Parathyroid adenoma (tissue), 2 donors: ENCODE data around the gene PPEF2.

ENCODE experiments used
- H2AFZ ChIP-seq: fragments of 300-600 bp; sonication (generic); one replicate; pipeline ENCODE4 v1.7.0; 2017; ENCODE audit warnings: antibody characterized with exemption, mild to moderate bottlenecking
- H3K27ac ChIP-seq: fragments of 300-600 bp; sonication (generic); one replicate; pipeline ENCODE4 v1.7.0; 2017
- H3K27me3 ChIP-seq: fragments of 300-600 bp; sonication (generic); one replicate; pipeline ENCODE4 v1.7.0; 2017; ENCODE audit warnings: low read length; ENCODE audit not compliant: control insufficient read depth, insufficient read depth
- H3K36me3 ChIP-seq: fragments of 300-600 bp; sonication (generic); one replicate; pipeline ENCODE4 v1.7.0; 2017; ENCODE audit warnings: low read length; ENCODE audit not compliant: control insufficient read depth, insufficient read depth
- H3K4me1 ChIP-seq: fragments of 300-600 bp; sonication (generic); one replicate; pipeline ENCODE4 v1.7.0; 2017; ENCODE audit warnings: control low read depth
- H3K4me2 ChIP-seq: fragments of 300-600 bp; sonication (generic); one replicate; pipeline ENCODE4 v1.7.0; 2017; ENCODE audit warnings: low read length
- H3K4me3 ChIP-seq: fragments of 300-600 bp; sonication (generic); one replicate; pipeline ENCODE4 v1.7.0; 2017; ENCODE audit warnings: low read depth, low read length
- H3K79me2 ChIP-seq: fragments of 300-600 bp; sonication (generic); one replicate; pipeline ENCODE4 v1.7.0; 2017; ENCODE audit warnings: control low read depth
- H3K9ac ChIP-seq: fragments of 300-600 bp; sonication (generic); one replicate; pipeline ENCODE4 v1.7.0; 2017; ENCODE audit warnings: mild to moderate bottlenecking
- H3K9me3 ChIP-seq: fragments of 300-600 bp; sonication (generic); one replicate; pipeline ENCODE4 v1.7.0; 2017; ENCODE audit warnings: low read length; ENCODE audit not compliant: control insufficient read depth
- TF ChIP-seq, protein P1 (sequence below): fragments of 300-600 bp; sonication (generic); IDR thresholded peaks from one replicate; pipeline ENCODE4 v1.7.0; 2017; ENCODE audit warnings: antibody characterized with exemption, mild to moderate bottlenecking
- donor health status: primary hyperparathyroidism.

Gene PPEF2, protein sequence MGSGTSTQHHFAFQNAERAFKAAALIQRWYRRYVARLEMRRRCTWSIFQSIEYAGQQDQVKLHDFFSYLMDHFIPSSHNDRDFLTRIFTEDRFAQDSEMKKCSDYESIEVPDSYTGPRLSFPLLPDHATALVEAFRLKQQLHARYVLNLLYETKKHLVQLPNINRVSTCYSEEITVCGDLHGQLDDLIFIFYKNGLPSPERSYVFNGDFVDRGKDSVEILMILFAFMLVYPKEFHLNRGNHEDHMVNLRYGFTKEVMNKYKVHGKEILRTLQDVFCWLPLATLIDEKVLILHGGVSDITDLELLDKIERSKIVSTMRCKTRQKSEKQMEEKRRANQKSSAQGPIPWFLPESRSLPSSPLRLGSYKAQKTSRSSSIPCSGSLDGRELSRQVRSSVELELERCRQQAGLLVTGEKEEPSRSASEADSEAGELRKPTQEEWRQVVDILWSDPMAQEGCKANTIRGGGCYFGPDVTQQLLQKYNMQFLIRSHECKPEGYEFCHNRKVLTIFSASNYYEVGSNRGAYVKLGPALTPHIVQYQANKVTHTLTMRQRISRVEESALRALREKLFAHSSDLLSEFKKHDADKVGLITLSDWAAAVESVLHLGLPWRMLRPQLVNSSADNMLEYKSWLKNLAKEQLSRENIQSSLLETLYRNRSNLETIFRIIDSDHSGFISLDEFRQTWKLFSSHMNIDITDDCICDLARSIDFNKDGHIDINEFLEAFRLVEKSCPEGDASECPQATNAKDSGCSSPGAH

DNA sequence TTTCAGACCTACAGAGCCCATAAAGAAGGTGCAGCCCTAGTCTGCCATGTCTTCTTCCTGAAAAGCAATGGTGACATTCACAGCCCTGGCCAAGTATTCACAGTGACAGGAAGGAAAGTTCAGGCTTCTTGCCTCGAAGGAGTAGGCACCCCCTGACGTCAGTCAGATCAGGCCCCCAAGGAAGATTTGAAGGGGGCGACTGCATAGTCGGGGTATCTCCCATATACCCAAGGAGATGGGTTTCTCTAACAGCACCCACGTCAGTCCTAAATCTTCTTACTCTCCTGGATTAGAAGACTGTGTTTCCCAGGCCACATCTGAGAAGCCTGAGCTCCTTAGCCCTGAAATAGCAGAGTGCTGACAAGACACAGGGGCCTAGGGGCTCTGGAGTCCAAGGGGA is at the start of gene PPEF2:
PPEF2 (minus strand) TSS at position 101 of the 400 bp plus-strand sequence. CDS start 6,127 bp downstream, outside the sequence.
- no peak within 1 kb of the TSS for H3K4me2 ChIP-seq
- no peaks in the 10 kb centered on the region for H3K27me3 ChIP-seq
- no peak within 1 kb of the TSS for H3K9ac ChIP-seq
- no peak within 1 kb of the TSS for H2AFZ ChIP-seq
- H3K4me1 ChIP-seq, result no peaks in the 10 kb centered on the region
- no peak within 1 kb of the TSS for H3K27ac ChIP-seq
- TF ChIP-seq, protein P1, sequence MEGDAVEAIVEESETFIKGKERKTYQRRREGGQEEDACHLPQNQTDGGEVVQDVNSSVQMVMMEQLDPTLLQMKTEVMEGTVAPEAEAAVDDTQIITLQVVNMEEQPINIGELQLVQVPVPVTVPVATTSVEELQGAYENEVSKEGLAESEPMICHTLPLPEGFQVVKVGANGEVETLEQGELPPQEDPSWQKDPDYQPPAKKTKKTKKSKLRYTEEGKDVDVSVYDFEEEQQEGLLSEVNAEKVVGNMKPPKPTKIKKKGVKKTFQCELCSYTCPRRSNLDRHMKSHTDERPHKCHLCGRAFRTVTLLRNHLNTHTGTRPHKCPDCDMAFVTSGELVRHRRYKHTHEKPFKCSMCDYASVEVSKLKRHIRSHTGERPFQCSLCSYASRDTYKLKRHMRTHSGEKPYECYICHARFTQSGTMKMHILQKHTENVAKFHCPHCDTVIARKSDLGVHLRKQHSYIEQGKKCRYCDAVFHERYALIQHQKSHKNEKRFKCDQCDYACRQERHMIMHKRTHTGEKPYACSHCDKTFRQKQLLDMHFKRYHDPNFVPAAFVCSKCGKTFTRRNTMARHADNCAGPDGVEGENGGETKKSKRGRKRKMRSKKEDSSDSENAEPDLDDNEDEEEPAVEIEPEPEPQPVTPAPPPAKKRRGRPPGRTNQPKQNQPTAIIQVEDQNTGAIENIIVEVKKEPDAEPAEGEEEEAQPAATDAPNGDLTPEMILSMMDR, result no peak
- H3K4me3 ChIP-seq, result no peak within 1 kb of the TSS
- H3K79me2 ChIP-seq, result no peaks in the 10 kb centered on the region
- H3K36me3 ChIP-seq, result no peaks in the 10 kb centered on the region
- no peaks in the 10 kb centered on the region for H3K9me3 ChIP-seq

DNA sequence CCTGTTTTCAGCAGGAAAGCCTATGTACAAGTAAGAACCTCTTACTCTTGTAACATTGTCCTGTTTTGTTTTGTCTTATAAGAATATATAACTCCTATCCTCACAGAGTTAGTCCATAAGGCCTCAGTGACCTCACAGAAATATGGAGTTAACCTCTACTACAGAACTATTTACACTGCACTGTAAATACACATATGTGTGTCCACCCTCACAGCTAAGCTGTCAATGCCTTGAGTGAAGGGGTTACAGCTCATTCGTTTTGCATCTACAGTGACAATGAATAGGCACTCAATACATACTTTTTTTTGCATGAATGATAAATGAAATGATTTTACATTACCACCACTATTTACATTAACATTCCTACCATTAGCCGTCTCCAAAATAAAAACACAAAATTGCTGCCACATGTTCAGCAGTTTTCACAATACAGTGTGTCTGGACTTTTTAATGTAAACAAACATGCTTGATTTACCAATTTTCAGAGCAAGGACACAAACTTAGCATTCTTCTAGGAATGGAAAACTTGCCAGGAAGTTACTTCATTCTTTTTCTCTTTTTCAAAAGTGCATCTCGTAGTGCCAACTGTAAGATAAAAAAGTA is 48.1 kb upstream of the PPEF2 start:
- Histone ChIP-seq H3K9ac (no peak overlapping the region), H2AFZ (no peak overlapping the region), H3K4me2 (no peak overlapping the region), H3K79me2 (no peaks in the 10 kb centered on the region), H3K9me3 (no peaks in the 10 kb centered on the region), H3K27me3 (no peaks in the 10 kb centered on the region), H3K4me1 (no peaks in the 10 kb centered on the region), H3K27ac (no peak overlapping the region), H3K36me3 (no peaks in the 10 kb centered on the region), H3K4me3 (no peak overlapping the region)
- TF ChIP-seq, protein P1, result no peak

DNA sequence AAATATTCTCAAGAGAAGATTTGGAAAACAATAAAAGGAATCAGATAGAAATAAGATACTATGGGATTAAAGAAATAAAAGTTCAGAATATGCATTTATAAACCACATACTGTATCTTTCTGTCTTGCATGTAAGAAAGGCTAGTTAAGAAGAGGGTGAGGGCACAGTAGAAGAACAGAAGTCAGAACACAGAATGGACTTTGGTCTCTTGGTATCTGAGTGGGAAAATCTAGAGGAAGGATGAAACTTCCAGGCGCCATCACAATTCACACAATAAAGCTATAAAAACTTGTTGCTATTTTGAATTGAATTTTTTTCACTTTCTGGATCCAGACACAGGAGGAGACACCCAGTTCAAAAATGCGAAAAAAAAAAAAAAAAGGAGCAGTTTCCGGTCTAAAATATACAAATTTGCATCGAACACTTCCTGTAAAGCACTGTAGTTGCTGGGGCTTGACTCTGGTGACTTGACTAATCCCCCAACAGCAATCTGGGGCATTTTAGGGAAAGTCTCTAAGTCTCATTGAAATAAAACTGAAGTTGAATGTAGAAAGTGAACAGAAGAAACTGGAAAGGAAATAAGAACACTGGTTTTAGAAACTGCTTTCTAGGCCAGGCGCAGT is 46.7 kb upstream of the PPEF2 start:
- Histone ChIP-seq H3K4me2 (no peak overlapping the region), H2AFZ (no peak overlapping the region), H3K36me3 (no peaks in the 10 kb centered on the region), H3K4me3 (no peak overlapping the region), H3K9me3 (no peaks in the 10 kb centered on the region), H3K79me2 (no peaks in the 10 kb centered on the region), H3K27me3 (no peaks in the 10 kb centered on the region), H3K27ac (no peak overlapping the region), H3K9ac (no peak overlapping the region), H3K4me1 (no peaks in the 10 kb centered on the region)
- TF ChIP-seq, protein P1, result no peak

DNA sequence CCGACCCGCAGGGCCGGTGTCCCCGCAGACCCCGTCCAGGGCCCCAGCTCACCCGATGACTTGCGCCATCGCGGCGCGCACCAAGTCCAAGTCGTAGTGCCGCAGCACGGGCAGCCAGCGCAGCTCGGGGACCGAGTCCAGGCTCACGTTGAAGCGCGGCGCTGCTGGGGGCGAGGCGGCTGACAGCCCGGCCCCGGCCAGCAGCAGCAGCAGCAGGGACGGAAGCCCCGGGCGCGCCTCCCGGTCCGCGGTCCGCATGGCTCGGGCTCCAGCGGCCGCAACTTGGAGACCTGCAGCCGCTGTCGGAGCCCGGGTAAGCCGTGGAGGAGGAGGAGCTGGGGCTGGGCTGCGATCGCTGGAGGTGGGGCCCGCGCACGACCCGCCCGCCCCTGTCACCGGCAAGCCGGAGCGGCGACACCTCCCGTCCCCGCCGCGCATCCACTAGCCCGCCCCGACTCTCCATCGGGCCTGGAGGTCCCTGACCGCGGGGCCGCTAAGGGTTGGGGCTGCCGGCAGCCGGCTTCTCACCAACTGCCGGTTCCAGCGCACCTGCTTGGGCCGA is 38.5 kb upstream of the PPEF2 start, which contains the start of gene NAAA:
NAAA (minus strand) TSS at position 322 of the 562 bp plus-strand sequence; CDS start at position 258, 64 bp downstream.
- Histone ChIP-seq H3K9me3 (no peaks in the 10 kb centered on the region), H3K4me3 (peak within 1 kb of the TSS; percentile 76), H2AFZ (peak within 1 kb of the TSS; percentile 80), H3K36me3 (no peaks in the 10 kb centered on the region), H3K79me2 (no peaks in the 10 kb centered on the region), H3K27me3 (no peaks in the 10 kb centered on the region), H3K4me2 (peak within 1 kb of the TSS; percentile 98), H3K9ac (no peak within 1 kb of the TSS), H3K4me1 (no peaks in the 10 kb centered on the region), H3K27ac (peak within 1 kb of the TSS; percentile 51)
- TF ChIP-seq, protein P1, result no peak
